HL-60 (cell line): ENCODE measurements around the gene TPD52L1.

Source experiments
- DNase-seq, 2 experiments: peaks; one replicate each; pipeline ENCODE4 v3.0.0-alpha.2; 2010 to 2020; ENCODE audit warnings: low read depth in 1 of 2, low spot score in 1 of 2
- H3K27ac ChIP-seq: fragments of 250-450 bp; sonication (Bioruptor Pico); replicated peaks from 2 replicates; pipeline ENCODE4 v1.5.1; 2020; ENCODE audit warnings: mild to moderate bottlenecking, moderate library complexity
- H3K27me3 ChIP-seq: fragments of 250-450 bp; sonication (Bioruptor Pico); 2 replicates; pipeline ENCODE4 v1.5.1; 2021; ENCODE audit warnings: mild to moderate bottlenecking, moderate library complexity; ENCODE audit not compliant: insufficient read depth, poor library complexity, severe bottlenecking
- H3K4me3 ChIP-seq: replicated peaks from 2 replicates; pipeline ENCODE4 v1.5.1; 2011; ENCODE audit warnings: mild to moderate bottlenecking, control low read depth, low read length; ENCODE audit not compliant: insufficient read depth
- GABPA ChIP-seq: IDR thresholded peaks from 2 replicates; pipeline ENCODE4 v1.6.1; 2012; ENCODE audit warnings: low read depth
- POLR2AphosphoS5 ChIP-seq: IDR thresholded peaks from 2 replicates; pipeline ENCODE4 v1.6.1; 2012; ENCODE audit warnings: low read depth
- SPI1 ChIP-seq: IDR thresholded peaks from 2 replicates; pipeline ENCODE4 v1.6.1; 2012; ENCODE audit warnings: low read depth, mild to moderate bottlenecking, borderline replicate concordance
- TF ChIP-seq, protein P1 (sequence below): IDR thresholded peaks from one replicate; pipeline ENCODE4 v1.5.1; 2011; ENCODE audit warnings: low read length, control low read depth, inconsistent platforms; ENCODE audit not compliant: insufficient read depth
- TF ChIP-seq, protein P2 (sequence below): IDR thresholded peaks from 2 replicates; pipeline ENCODE4 v1.6.1; 2012; ENCODE audit warnings: low read depth; ENCODE audit not compliant: insufficient replicate concordance

TPD52L1 gene

DNA sequence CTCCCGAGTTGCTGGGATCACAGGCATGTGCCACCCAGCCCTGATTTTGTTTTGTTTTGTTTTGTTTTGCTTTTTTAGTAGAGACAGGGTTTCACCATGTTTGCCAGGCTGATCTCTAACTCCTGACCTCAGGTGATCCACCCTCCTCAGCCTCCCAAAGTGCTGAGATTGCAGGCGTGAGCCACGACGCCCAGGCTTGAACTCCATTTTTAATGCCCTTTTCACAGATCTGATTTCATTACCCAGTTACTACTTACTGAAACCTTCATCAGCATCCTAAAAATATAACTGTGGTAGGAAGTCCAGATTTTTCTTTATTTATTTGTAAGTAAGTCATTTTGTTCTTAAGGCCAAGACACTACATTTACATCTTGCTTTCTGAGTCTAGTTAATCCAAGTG is 84.2 kb downstream of the TPD52L1 start:
- DNase-seq = no peak
- H3K27ac ChIP-seq = no peak overlapping the region
- no peaks in the 10 kb centered on the region for H3K27me3 ChIP-seq
- TF ChIP-seq POLR2AphosphoS5 = no peak
- H3K4me3 ChIP-seq = no peak overlapping the region

DNA sequence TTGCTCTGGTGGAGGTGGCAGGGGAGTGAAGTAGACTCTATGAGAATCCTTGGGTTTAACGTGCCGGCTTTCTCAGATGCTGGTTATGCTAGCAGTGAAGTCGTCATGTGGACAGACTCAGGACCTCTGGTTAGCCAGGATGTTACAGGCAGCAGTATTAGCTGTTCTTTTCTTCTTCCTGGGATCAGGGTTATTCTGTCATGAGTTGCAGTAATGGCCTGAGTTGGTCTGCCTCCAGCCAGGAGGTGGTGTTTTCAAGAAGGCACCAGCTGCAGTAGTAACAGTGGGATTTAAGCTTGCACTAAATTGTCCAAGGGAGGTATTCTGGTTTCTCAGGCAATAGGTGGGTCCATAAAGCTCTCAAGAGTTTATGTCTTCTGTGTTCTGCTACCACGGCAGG is 91.5 kb downstream of the TPD52L1 start:
- Histone ChIP-seq H3K27me3 (no peaks in the 10 kb centered on the region), H3K4me3 (no peak overlapping the region), H3K27ac (no peak overlapping the region)
- no peak for DNase-seq
- TF ChIP-seq, protein P1, sequence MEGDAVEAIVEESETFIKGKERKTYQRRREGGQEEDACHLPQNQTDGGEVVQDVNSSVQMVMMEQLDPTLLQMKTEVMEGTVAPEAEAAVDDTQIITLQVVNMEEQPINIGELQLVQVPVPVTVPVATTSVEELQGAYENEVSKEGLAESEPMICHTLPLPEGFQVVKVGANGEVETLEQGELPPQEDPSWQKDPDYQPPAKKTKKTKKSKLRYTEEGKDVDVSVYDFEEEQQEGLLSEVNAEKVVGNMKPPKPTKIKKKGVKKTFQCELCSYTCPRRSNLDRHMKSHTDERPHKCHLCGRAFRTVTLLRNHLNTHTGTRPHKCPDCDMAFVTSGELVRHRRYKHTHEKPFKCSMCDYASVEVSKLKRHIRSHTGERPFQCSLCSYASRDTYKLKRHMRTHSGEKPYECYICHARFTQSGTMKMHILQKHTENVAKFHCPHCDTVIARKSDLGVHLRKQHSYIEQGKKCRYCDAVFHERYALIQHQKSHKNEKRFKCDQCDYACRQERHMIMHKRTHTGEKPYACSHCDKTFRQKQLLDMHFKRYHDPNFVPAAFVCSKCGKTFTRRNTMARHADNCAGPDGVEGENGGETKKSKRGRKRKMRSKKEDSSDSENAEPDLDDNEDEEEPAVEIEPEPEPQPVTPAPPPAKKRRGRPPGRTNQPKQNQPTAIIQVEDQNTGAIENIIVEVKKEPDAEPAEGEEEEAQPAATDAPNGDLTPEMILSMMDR = no peak
- TF ChIP-seq POLR2AphosphoS5 (no peak), SPI1 (no peak), GABPA (no peak)
- TF ChIP-seq, protein P2, sequence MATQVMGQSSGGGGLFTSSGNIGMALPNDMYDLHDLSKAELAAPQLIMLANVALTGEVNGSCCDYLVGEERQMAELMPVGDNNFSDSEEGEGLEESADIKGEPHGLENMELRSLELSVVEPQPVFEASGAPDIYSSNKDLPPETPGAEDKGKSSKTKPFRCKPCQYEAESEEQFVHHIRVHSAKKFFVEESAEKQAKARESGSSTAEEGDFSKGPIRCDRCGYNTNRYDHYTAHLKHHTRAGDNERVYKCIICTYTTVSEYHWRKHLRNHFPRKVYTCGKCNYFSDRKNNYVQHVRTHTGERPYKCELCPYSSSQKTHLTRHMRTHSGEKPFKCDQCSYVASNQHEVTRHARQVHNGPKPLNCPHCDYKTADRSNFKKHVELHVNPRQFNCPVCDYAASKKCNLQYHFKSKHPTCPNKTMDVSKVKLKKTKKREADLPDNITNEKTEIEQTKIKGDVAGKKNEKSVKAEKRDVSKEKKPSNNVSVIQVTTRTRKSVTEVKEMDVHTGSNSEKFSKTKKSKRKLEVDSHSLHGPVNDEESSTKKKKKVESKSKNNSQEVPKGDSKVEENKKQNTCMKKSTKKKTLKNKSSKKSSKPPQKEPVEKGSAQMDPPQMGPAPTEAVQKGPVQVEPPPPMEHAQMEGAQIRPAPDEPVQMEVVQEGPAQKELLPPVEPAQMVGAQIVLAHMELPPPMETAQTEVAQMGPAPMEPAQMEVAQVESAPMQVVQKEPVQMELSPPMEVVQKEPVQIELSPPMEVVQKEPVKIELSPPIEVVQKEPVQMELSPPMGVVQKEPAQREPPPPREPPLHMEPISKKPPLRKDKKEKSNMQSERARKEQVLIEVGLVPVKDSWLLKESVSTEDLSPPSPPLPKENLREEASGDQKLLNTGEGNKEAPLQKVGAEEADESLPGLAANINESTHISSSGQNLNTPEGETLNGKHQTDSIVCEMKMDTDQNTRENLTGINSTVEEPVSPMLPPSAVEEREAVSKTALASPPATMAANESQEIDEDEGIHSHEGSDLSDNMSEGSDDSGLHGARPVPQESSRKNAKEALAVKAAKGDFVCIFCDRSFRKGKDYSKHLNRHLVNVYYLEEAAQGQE = no peak

DNA sequence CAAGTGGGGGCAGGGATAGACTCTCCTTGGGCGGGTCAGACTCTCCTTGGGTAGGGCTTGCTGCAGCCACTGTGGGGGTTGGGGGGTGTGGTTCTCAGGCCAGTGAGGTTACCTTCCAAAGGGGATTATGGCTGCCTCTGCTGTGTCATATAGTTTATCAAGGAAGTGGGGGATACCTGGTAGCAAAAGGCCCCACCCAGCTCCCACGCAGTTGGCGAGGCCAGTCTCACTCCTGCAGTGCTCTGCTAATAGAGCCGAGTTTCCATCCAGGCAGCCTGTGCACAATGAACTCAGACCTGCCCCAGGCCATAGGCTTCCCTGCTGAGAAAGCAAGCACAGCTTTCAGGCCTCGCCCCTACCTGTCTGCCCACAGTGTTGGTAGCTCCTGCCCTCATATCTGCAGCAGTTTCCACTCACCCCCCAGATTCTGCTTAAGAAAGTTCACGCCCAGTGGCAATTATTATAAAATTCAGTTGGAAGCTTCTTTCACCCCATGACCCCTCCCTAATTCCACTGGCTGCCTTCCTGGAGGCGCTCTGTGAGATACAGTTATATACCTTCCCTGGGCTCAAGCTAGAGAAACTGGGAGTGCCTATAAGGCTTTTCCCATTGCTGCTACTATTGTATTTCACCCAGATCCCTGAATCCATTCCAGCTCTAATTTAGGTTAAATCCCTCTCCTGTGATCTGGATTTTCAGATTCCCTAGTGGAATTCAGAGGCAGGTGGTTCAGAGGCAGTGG is 92.1 kb downstream of the TPD52L1 start:
- H3K27ac ChIP-seq = no peak overlapping the region
- no peak for DNase-seq
- TF ChIP-seq GABPA = no peak
- TF ChIP-seq, protein P2 = no peak
- TF ChIP-seq, protein P1 = no peak
- no peak for TF ChIP-seq POLR2AphosphoS5
- no peak for TF ChIP-seq SPI1

DNA sequence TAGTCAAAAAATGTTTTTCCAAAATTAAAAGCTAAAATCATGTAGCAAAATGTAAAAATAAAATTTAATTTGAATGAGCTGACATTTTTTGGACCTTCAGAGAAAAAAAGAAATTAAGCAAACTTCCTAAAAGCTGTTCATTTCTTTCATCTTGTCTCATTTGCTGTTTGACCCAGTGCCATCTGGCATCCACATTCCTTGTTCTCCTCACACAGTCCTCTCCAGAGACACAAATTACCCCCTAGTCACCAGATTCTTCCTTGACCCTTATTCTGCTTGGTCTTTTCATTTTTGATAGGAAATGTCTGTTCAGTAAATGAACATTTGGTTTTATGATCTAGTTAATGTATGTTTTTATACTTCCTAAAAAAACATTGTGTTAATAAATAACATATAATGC is 93.0 kb downstream of the TPD52L1 start:
- no peak for DNase-seq
- H3K27me3 ChIP-seq = no peaks in the 10 kb centered on the region
- no peak overlapping the region for H3K27ac ChIP-seq
- H3K4me3 ChIP-seq = no peak overlapping the region
- TF ChIP-seq, protein P1 = no peak
- no peak for TF ChIP-seq SPI1
- no peak for TF ChIP-seq POLR2AphosphoS5
- TF ChIP-seq, protein P2 = no peak
- no peak for TF ChIP-seq GABPA

More for the DNA sequence above, 92.1 kb downstream of the TPD52L1 start:
- no peak overlapping the region for H3K4me3 ChIP-seq
- no peaks in the 10 kb centered on the region for H3K27me3 ChIP-seq
